ENCODE results near the gene STRADB. TPM values are rescaled to one million over a fixed set of nuclear protein-coding genes. Genes with fewer than 3 reads are reported as not detected.
"Not testable (repeated sequence)": the region's sequence is repeated elsewhere in the genome, so short reads cannot be mapped to it uniquely, and the experiment has no call there.

STRADB gene
- total and polyA plus RNA-seq, 3 experiments from 2014 or later, result 22.3 to 35.3 (median 27.7) TPM

- Mint-ChIP-seq H3K4me3 (peak overlapping the region in 4 of 7 donors; percentile 24 to 81 (median 62)), H3K4me1 (peaks cover 53 to 74% (median 68%) of the 10 kb centered on the region in 3 donors), H3K27ac (peak overlapping the region in 7 of 8 donors; percentile 47 to 89 (median 78)), H3K27me3 (no peaks in the 10 kb centered on the region), H3K36me3 (peaks cover 4 to 14% (median 10%) of the 10 kb centered on the region in 3 donors), H3K9me3 (no peaks in the 10 kb centered on the region)
- POLR2A ChIA-PET, result interaction anchor here (0.5 to 1.3 kb wide), 3 partner anchors 10 to 16 kb away, joined by 3 to 4 read pairs (median 4); no protein-coding TSS in a partner anchor
- CTCF ChIA-PET, result interaction anchor here (0.9 to 2.3 kb wide), 2 partner anchors 19 to 51 kb away, joined by 3 to 7 read pairs; partner anchors contain the start of genes STRADB and TRAK2
- DNase-seq, result no peak
- Histone ChIP-seq H3K4me3 (ENCODE audit: low read length) (no peak overlapping the region), H3K36me3 (ENCODE audit: insufficient read depth, low read length) (no peaks in the 10 kb centered on the region), H3K27me3 (ENCODE audit: insufficient read depth, low read length, poor library complexity, severe bottlenecking) (no peaks in the 10 kb centered on the region), H3K9me3 (ENCODE audit: low read length) (no peaks in the 10 kb centered on the region), H3K27ac (ENCODE audit: low read depth, low read length) (peak overlapping the region; percentile 2), H3K4me1 (ENCODE audit: insufficient read depth, low read length) (peaks cover 31% of the 10 kb centered on the region)
Observed at GRCh38 chr2:201432621-201433393, 18.7 kb upstream of the STRADB start.

- H3K27me3 Mint-ChIP-seq, result no peaks in the 10 kb centered on the region
- ChIA-PET POLR2A (interaction anchor here (1.3 kb wide), 1 partner anchor 15 kb away, joined by 4 read pairs; no protein-coding TSS in a partner anchor), CTCF (no interaction called here)
- H3K27ac ChIP-seq (ENCODE audit: low read depth, low read length), result no peak overlapping the region
- peaks cover 4 to 14% (median 10%) of the 10 kb centered on the region in 3 donors for H3K36me3 Mint-ChIP-seq
- H3K9me3 Mint-ChIP-seq, result no peaks in the 10 kb centered on the region
- no peak for DNase-seq
- H3K4me1 ChIP-seq (ENCODE audit: insufficient read depth, low read length), result peaks cover 36% of the 10 kb centered on the region
- peak overlapping the region; percentile 47 to 83 (median 68) for H3K27ac Mint-ChIP-seq
- no peaks in the 10 kb centered on the region for H3K27me3 ChIP-seq (ENCODE audit: insufficient read depth, low read length, poor library complexity, severe bottlenecking)
- H3K4me3 Mint-ChIP-seq, result peak overlapping the region in 6 of 7 donors; percentile 19 to 81 (median 50)
- no peaks in the 10 kb centered on the region for H3K9me3 ChIP-seq (ENCODE audit: low read length)
- H3K4me1 Mint-ChIP-seq, result peaks cover 53 to 80% (median 74%) of the 10 kb centered on the region in 3 donors
- H3K36me3 ChIP-seq (ENCODE audit: insufficient read depth, low read length), result no peaks in the 10 kb centered on the region
- no peak overlapping the region for H3K4me3 ChIP-seq (ENCODE audit: low read length)
Observed at GRCh38 chr2:201433394-201433995, 18.0 kb upstream of the STRADB start.

- peaks cover 4 to 9% (median 6%) of the 10 kb centered on the region in 3 donors for H3K36me3 Mint-ChIP-seq
- Histone ChIP-seq H3K4me3 (ENCODE audit: low read length) (no peak overlapping the region), H3K36me3 (ENCODE audit: insufficient read depth, low read length) (no peaks in the 10 kb centered on the region), H3K4me1 (ENCODE audit: insufficient read depth, low read length) (peaks cover 39% of the 10 kb centered on the region), H3K9me3 (ENCODE audit: low read length) (no peaks in the 10 kb centered on the region), H3K27me3 (ENCODE audit: insufficient read depth, low read length, poor library complexity, severe bottlenecking) (no peaks in the 10 kb centered on the region), H3K27ac (ENCODE audit: low read depth, low read length) (no peak overlapping the region)
- no peak for DNase-seq
- POLR2A ChIA-PET, result no interaction called here
- no peaks in the 10 kb centered on the region for H3K9me3 Mint-ChIP-seq
- peak overlapping the region in 4 of 8 donors; percentile 22 to 63 (median 38) for H3K27ac Mint-ChIP-seq
- peaks cover 58 to 90% (median 86%) of the 10 kb centered on the region in 3 donors for H3K4me1 Mint-ChIP-seq
- H3K27me3 Mint-ChIP-seq, result no peaks in the 10 kb centered on the region
- CTCF ChIA-PET, result interaction anchor here (1.6 kb wide), 1 partner anchor 17 kb away, joined by 4 read pairs; no protein-coding TSS in a partner anchor
- no peak overlapping the region for H3K4me3 Mint-ChIP-seq
Observed at GRCh38 chr2:201436141-201436540, 15.4 kb upstream of the STRADB start.

DNA sequence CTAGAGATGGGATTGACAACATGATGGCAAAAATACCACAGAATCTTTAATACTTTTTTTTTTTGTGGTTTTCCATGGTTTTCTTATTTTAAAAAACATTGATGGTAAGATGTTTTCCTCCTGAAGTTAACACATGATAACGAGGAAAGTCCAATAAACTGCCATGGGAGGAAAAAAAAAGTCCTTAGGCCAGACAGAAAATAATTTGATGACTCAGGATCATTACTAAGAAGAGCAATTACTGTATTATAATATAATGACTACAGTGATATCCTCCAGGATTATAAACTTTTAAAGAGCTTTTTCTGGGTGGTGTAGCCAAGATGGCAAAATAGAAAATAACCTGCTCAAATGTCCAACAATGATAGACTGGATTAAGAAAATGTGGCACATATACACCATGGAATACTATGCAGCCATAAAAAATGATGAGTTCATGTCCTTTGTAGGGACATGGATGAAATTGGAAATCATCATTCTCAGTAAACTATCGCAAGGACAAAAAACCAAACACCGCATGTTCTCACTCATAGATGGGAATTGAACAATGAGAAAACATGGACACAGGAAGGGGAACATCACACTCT is 12.1 kb upstream of the STRADB start:
- H3K36me3 Mint-ChIP-seq; H3K27ac Mint-ChIP-seq; H3K4me3 ChIP-seq (ENCODE audit: low read length); DNase-seq; CTCF ChIA-PET; POLR2A ChIA-PET; H3K36me3 ChIP-seq (ENCODE audit: insufficient read depth, low read length); H3K27me3 Mint-ChIP-seq; H3K4me3 Mint-ChIP-seq; H3K9me3 ChIP-seq (ENCODE audit: low read length); H3K27ac ChIP-seq (ENCODE audit: low read depth, low read length); H3K9me3 Mint-ChIP-seq; H3K27me3 ChIP-seq (ENCODE audit: insufficient read depth, low read length, poor library complexity, severe bottlenecking): not testable (repeated sequence)
- H3K4me1 Mint-ChIP-seq, result peaks cover 31 to 62% (median 53%) of the 10 kb centered on the region in 3 donors
- peaks cover 17% of the 10 kb centered on the region for H3K4me1 ChIP-seq (ENCODE audit: insufficient read depth, low read length)

- peak overlapping the region in 1 of 8 donors; percentile 70 for H3K27ac Mint-ChIP-seq
- H3K4me1 ChIP-seq (ENCODE audit: insufficient read depth, low read length), result peaks cover 18% of the 10 kb centered on the region
- H3K36me3 Mint-ChIP-seq, result peaks cover 0 to 8% (median 3%) of the 10 kb centered on the region in 3 donors
- no peaks in the 10 kb centered on the region for H3K9me3 Mint-ChIP-seq
- H3K4me3 Mint-ChIP-seq, result no peak overlapping the region
- no peak overlapping the region for H3K4me3 ChIP-seq (ENCODE audit: low read length)
- no peak overlapping the region for H3K27ac ChIP-seq (ENCODE audit: low read depth, low read length)
- no peaks in the 10 kb centered on the region for H3K36me3 ChIP-seq (ENCODE audit: insufficient read depth, low read length)
- no peak for DNase-seq
- CTCF ChIA-PET, result no interaction called here
- POLR2A ChIA-PET, result no interaction called here
- H3K27me3 ChIP-seq (ENCODE audit: insufficient read depth, low read length, poor library complexity, severe bottlenecking), result no peaks in the 10 kb centered on the region
- H3K4me1 Mint-ChIP-seq, result peaks cover 30 to 60% (median 46%) of the 10 kb centered on the region in 3 donors
- no peaks in the 10 kb centered on the region for H3K27me3 Mint-ChIP-seq
- H3K9me3 ChIP-seq (ENCODE audit: low read length), result no peaks in the 10 kb centered on the region
Observed at GRCh38 chr2:201440182-201440581, 11.4 kb upstream of the STRADB start.

DNA sequence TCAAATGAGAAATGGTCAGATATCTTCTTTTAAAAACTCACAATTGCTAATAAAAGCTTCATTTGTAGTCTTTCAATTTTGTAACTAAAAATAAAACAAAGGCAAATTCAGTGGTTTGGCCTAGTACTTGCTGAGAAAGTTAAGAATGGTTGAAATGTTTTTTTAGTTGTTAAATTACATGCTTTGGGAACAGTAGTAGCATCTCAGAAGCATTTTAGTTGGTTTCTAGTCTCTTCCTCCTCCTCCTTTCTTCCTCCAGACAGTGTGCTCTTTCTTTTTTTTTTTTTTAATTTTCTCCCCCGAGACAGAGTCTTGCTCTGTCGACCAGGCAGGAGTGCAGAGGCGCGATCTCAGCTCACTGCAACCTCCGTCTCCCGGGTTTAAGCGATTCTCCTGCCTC is 10.1 kb upstream of the STRADB start:
- CTCF ChIA-PET, result no interaction called here
- Mint-ChIP-seq H3K4me3 (no peak overlapping the region), H3K27ac (no peak overlapping the region)

DNA sequence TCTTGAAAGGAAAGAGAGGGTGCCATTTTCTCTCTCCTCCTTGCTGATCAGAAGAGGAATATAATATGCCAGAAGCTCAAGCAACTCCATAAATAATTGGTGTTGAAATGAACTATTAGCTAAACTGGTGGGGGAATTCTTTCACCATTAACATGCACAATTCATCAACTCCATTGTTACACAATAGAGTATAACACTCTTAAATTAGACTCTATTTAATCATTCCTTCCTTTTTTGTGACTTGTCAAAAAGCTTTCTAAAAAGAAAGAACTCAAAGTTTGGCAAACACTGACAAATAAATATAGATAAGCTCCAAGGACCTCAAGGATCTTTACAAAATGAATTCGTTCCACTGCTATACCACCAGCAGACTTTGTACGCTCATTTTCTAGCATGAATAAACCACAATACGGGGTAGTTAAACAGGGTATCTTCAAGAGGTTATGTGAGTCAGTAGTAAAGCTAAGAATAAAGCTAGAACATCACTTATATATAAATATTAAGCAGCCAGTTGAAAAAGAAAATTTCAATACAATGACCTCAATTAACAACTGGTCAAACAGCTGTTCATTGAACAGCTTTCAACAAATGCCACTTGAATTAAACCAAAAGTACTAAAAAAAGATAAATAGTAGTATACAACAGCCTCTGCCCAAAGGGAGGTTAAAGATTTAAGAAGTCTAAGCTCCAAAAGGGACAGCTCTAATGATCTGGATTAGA is 6.6 kb upstream of the STRADB start:
- H3K4me3 ChIP-seq (ENCODE audit: low read length), result no peak overlapping the region
- Mint-ChIP-seq H3K27me3 (no peaks in the 10 kb centered on the region), H3K4me3 (peak overlapping the region in 1 of 7 donors; percentile 14), H3K4me1 (peaks cover 52 to 61% (median 52%) of the 10 kb centered on the region in 3 donors), H3K9me3 (no peaks in the 10 kb centered on the region), H3K36me3 (peaks cover 0 to 11% (median 4%) of the 10 kb centered on the region in 3 donors), H3K27ac (peak overlapping the region in 1 of 8 donors; percentile 83)
- H3K36me3 ChIP-seq (ENCODE audit: insufficient read depth, low read length), result no peaks in the 10 kb centered on the region
- no peaks in the 10 kb centered on the region for H3K27me3 ChIP-seq (ENCODE audit: insufficient read depth, low read length, poor library complexity, severe bottlenecking)
- H3K4me1 ChIP-seq (ENCODE audit: insufficient read depth, low read length), result peaks cover 56% of the 10 kb centered on the region
- H3K27ac ChIP-seq (ENCODE audit: low read depth, low read length), result no peak overlapping the region
- H3K9me3 ChIP-seq (ENCODE audit: low read length), result no peaks in the 10 kb centered on the region
- ChIA-PET POLR2A (no interaction called here), CTCF (interaction anchor here (1.4 kb wide), 1 partner anchor 10 kb away, joined by 4 read pairs; no protein-coding TSS in a partner anchor)
- DNase-seq, result no peak

More for the DNA sequence above, 10.1 kb upstream of the STRADB start:
- no peak for DNase-seq
- H3K4me1 ChIP-seq (ENCODE audit: insufficient read depth, low read length), result peaks cover 30% of the 10 kb centered on the region
- H3K9me3 Mint-ChIP-seq, result no peaks in the 10 kb centered on the region
- POLR2A ChIA-PET, result no interaction called here
- H3K27me3 Mint-ChIP-seq, result no peaks in the 10 kb centered on the region
- no peak overlapping the region for H3K27ac ChIP-seq (ENCODE audit: low read depth, low read length)
- no peaks in the 10 kb centered on the region for H3K27me3 ChIP-seq (ENCODE audit: insufficient read depth, low read length, poor library complexity, severe bottlenecking)
- peaks cover 0 to 8% (median 3%) of the 10 kb centered on the region in 3 donors for H3K36me3 Mint-ChIP-seq
- H3K4me1 Mint-ChIP-seq, result peaks cover 37 to 60% (median 51%) of the 10 kb centered on the region in 3 donors
- H3K4me3 ChIP-seq (ENCODE audit: low read length), result no peak overlapping the region
- no peaks in the 10 kb centered on the region for H3K9me3 ChIP-seq (ENCODE audit: low read length)
- H3K36me3 ChIP-seq (ENCODE audit: insufficient read depth, low read length), result no peaks in the 10 kb centered on the region

Measured in CD8-positive, alpha-beta memory T cell (primary cell).